Ovary (tissue), 3 donors: ENCODE results near the gene EPHB1.

ENCODE experiments used
- POLR2A ChIP-seq: fragments of 450-650 bp; IDR thresholded peaks from one replicate; pipeline ENCODE4 v1.6.1; 2017; ENCODE audit warnings: antibody characterized with exemption, mild to moderate bottlenecking, moderate library complexity
- TF ChIP-seq, protein P1 (sequence below), 3 donors: fragments of 450-650 bp in 2 of 3; fragments of 200-600 bp in 1 of 3; IDR thresholded peaks; one replicate each; pipeline versions ENCODE4 v1.5.1 to v1.8.0; 2016 to 2022; ENCODE audit warnings: antibody characterized with exemption in 3 of 3, mild to moderate bottlenecking in 1 of 3
- donor health status: DM: no; HTN: no; CAD: no.

DNA sequence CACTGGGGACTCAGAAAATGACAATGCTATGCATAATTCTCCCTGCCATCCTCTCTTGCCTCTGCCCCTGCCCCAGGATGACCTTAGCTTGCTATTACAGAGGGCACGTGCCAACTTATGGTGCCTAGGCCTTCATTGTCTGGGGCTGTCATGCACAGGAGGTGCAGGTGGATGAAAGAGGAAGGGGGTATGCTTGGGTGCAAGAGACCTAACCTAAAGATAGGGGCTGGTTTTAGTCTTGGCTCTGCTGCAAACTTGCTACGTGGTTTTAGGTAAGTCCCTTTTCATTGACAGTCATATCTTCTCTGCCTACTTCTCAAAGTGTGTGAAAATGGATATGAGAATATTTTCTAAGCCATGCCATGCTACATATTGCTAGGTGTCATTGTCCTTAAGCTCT is 161.3 kb downstream of the EPHB1 start:
- TF ChIP-seq, protein P1, sequence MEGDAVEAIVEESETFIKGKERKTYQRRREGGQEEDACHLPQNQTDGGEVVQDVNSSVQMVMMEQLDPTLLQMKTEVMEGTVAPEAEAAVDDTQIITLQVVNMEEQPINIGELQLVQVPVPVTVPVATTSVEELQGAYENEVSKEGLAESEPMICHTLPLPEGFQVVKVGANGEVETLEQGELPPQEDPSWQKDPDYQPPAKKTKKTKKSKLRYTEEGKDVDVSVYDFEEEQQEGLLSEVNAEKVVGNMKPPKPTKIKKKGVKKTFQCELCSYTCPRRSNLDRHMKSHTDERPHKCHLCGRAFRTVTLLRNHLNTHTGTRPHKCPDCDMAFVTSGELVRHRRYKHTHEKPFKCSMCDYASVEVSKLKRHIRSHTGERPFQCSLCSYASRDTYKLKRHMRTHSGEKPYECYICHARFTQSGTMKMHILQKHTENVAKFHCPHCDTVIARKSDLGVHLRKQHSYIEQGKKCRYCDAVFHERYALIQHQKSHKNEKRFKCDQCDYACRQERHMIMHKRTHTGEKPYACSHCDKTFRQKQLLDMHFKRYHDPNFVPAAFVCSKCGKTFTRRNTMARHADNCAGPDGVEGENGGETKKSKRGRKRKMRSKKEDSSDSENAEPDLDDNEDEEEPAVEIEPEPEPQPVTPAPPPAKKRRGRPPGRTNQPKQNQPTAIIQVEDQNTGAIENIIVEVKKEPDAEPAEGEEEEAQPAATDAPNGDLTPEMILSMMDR (IDR thresholded peaks at IDR 0.05): no peak
- TF ChIP-seq POLR2A: no peak
